H9 (cell line): ENCODE measurements around the gene MAP2K2. TPM values are rescaled to one million over a fixed set of nuclear protein-coding genes. Genes with fewer than 3 reads are reported as not detected.

Source experiments
- DNase-seq: peaks from one replicate; pipeline ENCODE4 v3.0.0-alpha.2; 2017
- H2AFZ ChIP-seq: one replicate; pipeline ENCODE4 v1.6.1; 2013; ENCODE audit warnings: mild to moderate bottlenecking, low read length, control low read depth, moderate library complexity
- H2AK5ac ChIP-seq: 2 replicates; pipeline ENCODE4 v1.6.1; 2013; ENCODE audit warnings: low read length, control low read depth, mixed read lengths; ENCODE audit not compliant: insufficient read length
- H2BK120ac ChIP-seq: one replicate; pipeline ENCODE4 v1.6.1; 2013; ENCODE audit warnings: low read depth, mild to moderate bottlenecking, low read length, control low read depth, inconsistent platforms; ENCODE audit not compliant: poor library complexity, severe bottlenecking
- H2BK12ac ChIP-seq: 2 replicates; pipeline ENCODE4 v1.6.1; 2013; ENCODE audit warnings: low read length, control low read depth, mixed read lengths, low read depth; ENCODE audit not compliant: insufficient read length
- H2BK15ac ChIP-seq: 2 replicates; pipeline ENCODE4 v1.6.1; 2013; ENCODE audit warnings: low read depth, low read length, control low read depth
- H2BK20ac ChIP-seq: one replicate; pipeline ENCODE4 v1.6.1; 2013; ENCODE audit warnings: low read depth, mild to moderate bottlenecking, low read length, control low read depth, inconsistent platforms; ENCODE audit not compliant: poor library complexity, severe bottlenecking
- H2BK5ac ChIP-seq: 2 replicates; pipeline ENCODE4 v1.6.1; 2013; ENCODE audit warnings: low read length, control low read depth, mixed read lengths; ENCODE audit not compliant: insufficient read length
- H3K14ac ChIP-seq: 2 replicates; pipeline ENCODE4 v1.6.1; 2013; ENCODE audit warnings: low read length, control low read depth; ENCODE audit not compliant: insufficient read depth
- H3K18ac ChIP-seq: 2 replicates; pipeline ENCODE4 v1.6.1; 2013; ENCODE audit warnings: low read depth, mild to moderate bottlenecking, mixed read lengths, low read length, control low read depth; ENCODE audit not compliant: insufficient read length
- H3K23ac ChIP-seq: 2 replicates; pipeline ENCODE4 v1.6.1; 2013; ENCODE audit warnings: low read length, control low read depth, mixed read lengths, low read depth; ENCODE audit not compliant: insufficient read length
- H3K23me2 ChIP-seq: 2 replicates; pipeline ENCODE4 v1.6.1; 2013; ENCODE audit warnings: low read depth, mild to moderate bottlenecking, mixed read lengths, low read length, control low read depth; ENCODE audit not compliant: insufficient read length, poor library complexity, severe bottlenecking
- H3K27ac ChIP-seq: 2 replicates; pipeline ENCODE4 v1.5.1; 2013; ENCODE audit warnings: low read length, control low read depth, mixed read lengths, low read depth; ENCODE audit not compliant: insufficient read length
- H3K27me3 ChIP-seq: 2 replicates; pipeline ENCODE4 v1.6.1; 2013; ENCODE audit warnings: low read length, control low read depth, inconsistent platforms; ENCODE audit not compliant: insufficient read depth
- H3K4ac ChIP-seq: 2 replicates; pipeline ENCODE4 v1.6.1; 2013; ENCODE audit warnings: low read depth, mild to moderate bottlenecking, control low read depth, inconsistent platforms, low read length, moderate library complexity
- H3K4me1 ChIP-seq: 2 replicates; pipeline ENCODE4 v1.6.1; 2013; ENCODE audit warnings: low read length, control low read depth, inconsistent platforms; ENCODE audit not compliant: insufficient read depth
- H3K4me2 ChIP-seq: 2 replicates; pipeline ENCODE4 v1.6.1; 2013; ENCODE audit warnings: low read length, control low read depth, mixed read lengths; ENCODE audit not compliant: insufficient read length, insufficient read depth
- H3K56ac ChIP-seq: 2 replicates; pipeline ENCODE4 v1.6.1; 2013; ENCODE audit warnings: low read depth, mild to moderate bottlenecking, mixed read lengths, low read length, control low read depth; ENCODE audit not compliant: insufficient read length
- H3K79me1 ChIP-seq: 2 replicates; pipeline ENCODE4 v1.6.1; 2013; ENCODE audit warnings: low read depth, mild to moderate bottlenecking, moderate library complexity, low read length, control low read depth, inconsistent platforms; ENCODE audit not compliant: insufficient read depth, poor library complexity, severe bottlenecking
- H3K79me2 ChIP-seq: 2 replicates; pipeline ENCODE4 v1.6.1; 2013; ENCODE audit warnings: low read length, control low read depth, inconsistent platforms; ENCODE audit not compliant: insufficient read depth
- H3K9ac ChIP-seq: 2 replicates; pipeline ENCODE4 v1.6.1; 2013; ENCODE audit warnings: low read length, control low read depth, mixed read lengths; ENCODE audit not compliant: insufficient read length; ENCODE audit errors: extremely low read depth
- H3K9me3 ChIP-seq: one replicate; pipeline ENCODE4 v1.6.1; 2013; ENCODE audit warnings: low read depth, low read length, inconsistent platforms; ENCODE audit not compliant: control insufficient read depth
- H3T11ph ChIP-seq: one replicate; pipeline ENCODE4 v1.6.1; 2013; ENCODE audit warnings: mild to moderate bottlenecking, low read length, control low read depth, inconsistent platforms
- H4K20me1 ChIP-seq: one replicate; pipeline ENCODE4 v1.6.1; 2013; ENCODE audit not compliant: control insufficient read depth, insufficient read length, insufficient read depth
- H4K5ac ChIP-seq: 2 replicates; pipeline ENCODE4 v1.6.1; 2013; ENCODE audit warnings: low read depth, mild to moderate bottlenecking, mixed read lengths, low read length, control low read depth; ENCODE audit not compliant: insufficient read length
- H4K8ac ChIP-seq: replicated peaks from 2 replicates; pipeline ENCODE4 v1.6.1; 2013; ENCODE audit warnings: low read length, control low read depth, mixed read lengths, low read depth; ENCODE audit not compliant: insufficient read length
- H4K91ac ChIP-seq: 2 replicates; pipeline ENCODE4 v1.6.1; 2013; ENCODE audit warnings: low read depth, mild to moderate bottlenecking, moderate library complexity, mixed read lengths, low read length, control low read depth; ENCODE audit not compliant: insufficient read length
- H3K27ac Mint-ChIP-seq, 3 experiments: 2 replicates in 2 of 3; 3 replicates in 1 of 3; pipeline ENCODE4 v1.8.0; 2020 to 2021; ENCODE audit warnings: mixed read lengths in 3 of 3, mild to moderate bottlenecking in 1 of 3, moderate library complexity in 1 of 3
- H3K27me3 Mint-ChIP-seq: 2 replicates; pipeline ENCODE4 v1.8.0; 2021; ENCODE audit warnings: low read depth, mild to moderate bottlenecking, moderate library complexity, mixed read lengths
- H3K36me3 Mint-ChIP-seq, 3 experiments: 2 replicates in 2 of 3; 3 replicates in 1 of 3; pipeline ENCODE4 v1.8.0; 2020 to 2021; ENCODE audit warnings: low read depth in 3 of 3, mixed read lengths in 3 of 3; ENCODE audit not compliant: insufficient read depth in 1 of 3
- H3K4me1 Mint-ChIP-seq, 2 experiments: 2 replicates each; pipeline ENCODE4 v1.8.0; 2020; ENCODE audit warnings: mixed read lengths in 2 of 2
- H3K4me3 Mint-ChIP-seq, 2 experiments: 2 replicates in 1 of 2; 3 replicates in 1 of 2; pipeline ENCODE4 v1.8.0; 2020 to 2021; ENCODE audit warnings: mild to moderate bottlenecking in 2 of 2, mixed read lengths in 2 of 2, moderate library complexity in 1 of 2
- H3K9me3 Mint-ChIP-seq, 2 experiments: 2 replicates in 1 of 2; 3 replicates in 1 of 2; pipeline ENCODE4 v1.8.0; 2020; ENCODE audit warnings: mild to moderate bottlenecking in 2 of 2, mixed read lengths in 2 of 2, moderate library complexity in 1 of 2
- CTCF ChIP-seq: fragments of 200-600 bp; sonication (generic); conservative IDR thresholded peaks from 3 replicates; pipeline ENCODE4 v1.8.0; 2021; ENCODE audit warnings: antibody characterized with exemption, mild to moderate bottlenecking
- WGBS: extraction: QIAGEN DNeasy Blood & Tissue Kit; methylation state at CpG from one replicate; pipeline ENCODE4 v1.1.7; 2013; ENCODE audit warnings: missing lambda C conversion rate, low lambda C conversion rate, mixed read lengths; ENCODE audit not compliant: insufficient read length; ENCODE audit errors: extremely low coverage; 5-methylcytosine and 5-hydroxymethylcytosine counted together
- total RNA-seq: library from RNA; stranded (reverse); gene quantifications from 2 replicates; pipeline ENCODE4 v1.2.1, GENCODE V29; 2021

MAP2K2 gene
- total RNA-seq, 1 experiment from 2014 or later = 167 TPM

- H3K79me1 ChIP-seq = no peaks in the 10 kb centered on the region
- H2AK5ac ChIP-seq = no peak overlapping the region
- no peak overlapping the region for H3K23ac ChIP-seq
- H4K20me1 ChIP-seq = no peaks in the 10 kb centered on the region
- peaks cover 5 to 17% (median 14%) of the 10 kb centered on the region in 3 experiments; a peak in 6 of 7 replicates for H3K36me3 Mint-ChIP-seq
- peaks cover 0 to 14% of the 10 kb centered on the region in 2 experiments; a peak in 2 of 4 replicates for H3K4me1 Mint-ChIP-seq
- H3K27ac Mint-ChIP-seq = no peak overlapping the region
- H2BK120ac ChIP-seq = no peak overlapping the region
- H3K18ac ChIP-seq = no peak overlapping the region
- no peaks in the 10 kb centered on the region; a peak in 1 of 5 replicates for H3K9me3 Mint-ChIP-seq
- H3K9ac ChIP-seq = no peak overlapping the region
- no peak overlapping the region for H4K8ac ChIP-seq
- H3K4ac ChIP-seq = no peak overlapping the region
- H3K27me3 ChIP-seq = no peaks in the 10 kb centered on the region
- H3K27me3 Mint-ChIP-seq = peaks cover 3% of the 10 kb centered on the region; the same call in 1 of the 2 replicates
- no peak for TF ChIP-seq CTCF
- H3K14ac ChIP-seq = no peak overlapping the region; the same call in 1 of the 2 replicates
- no peaks in the 10 kb centered on the region for H3K23me2 ChIP-seq
- no peaks in the 10 kb centered on the region for H3K4me1 ChIP-seq
- no peak overlapping the region for H2BK5ac ChIP-seq
- no peak overlapping the region for H2AFZ ChIP-seq
- no peak overlapping the region for H3K4me2 ChIP-seq
- no peak overlapping the region for H2BK20ac ChIP-seq
- no peak overlapping the region for H3T11ph ChIP-seq
- DNase-seq = no peak
- H2BK12ac ChIP-seq = no peak overlapping the region
- H3K56ac ChIP-seq = no peak overlapping the region
- H4K5ac ChIP-seq = no peak overlapping the region
- H2BK15ac ChIP-seq = no peak overlapping the region
- H3K9me3 ChIP-seq = no peaks in the 10 kb centered on the region
- no peaks in the 10 kb centered on the region for H3K79me2 ChIP-seq
- no CpG with 5 or more reads among the region's 14 CpGs for WGBS
- H4K91ac ChIP-seq = no peak overlapping the region
- H3K27ac ChIP-seq = no peak overlapping the region
- no peak overlapping the region for H3K4me3 Mint-ChIP-seq
These were observed 81.7 kb downstream of the MAP2K2 start for GRCh38 chr19:4042064-4042730.

Other genes with a start within 250 kb of the MAP2K2 start
- gene ATCAY, start 243.4 kb downstream of the MAP2K2 start, total RNA-seq = 12.2 and 13.9 TPM in 2 replicates
- 60.0 and 62.7 TPM in 2 replicates for gene NMRK2, start 191.1 kb downstream of the MAP2K2 start, total RNA-seq
- 114 and 121 TPM in 2 replicates for gene DAPK3, start 153.0 kb downstream of the MAP2K2 start, total RNA-seq
- gene EEF2, start 138.7 kb downstream of the MAP2K2 start, total RNA-seq = 3,615 and 3,676 TPM in 2 replicates
- 52.0 and 59.4 TPM in 2 replicates for gene PIAS4, start 116.4 kb downstream of the MAP2K2 start, total RNA-seq
- gene ZBTB7A, start 57.2 kb downstream of the MAP2K2 start, total RNA-seq = 22.8 and 24.9 TPM in 2 replicates
- gene CREB3L3, start 29.5 kb upstream of the MAP2K2 start, total RNA-seq = 0.15 TPM in 1 of 2 replicates, not detected in the other
- gene SIRT6, start 58.4 kb upstream of the MAP2K2 start, total RNA-seq = 24.9 and 27.0 TPM in 2 replicates
- 2.4 and 2.8 TPM in 2 replicates for gene ANKRD24, start 58.6 kb upstream of the MAP2K2 start, total RNA-seq
- 1.2 and 1.4 TPM in 2 replicates for gene EBI3, start 105.4 kb upstream of the MAP2K2 start, total RNA-seq
- gene YJU2, start 123.0 kb upstream of the MAP2K2 start, total RNA-seq = 31.0 and 33.6 TPM in 2 replicates
- gene SHD, start 155.1 kb upstream of the MAP2K2 start, total RNA-seq = 2.7 and 4.4 TPM in 2 replicates
- 0.26 TPM in 1 of 2 replicates, not detected in the other for gene TMIGD2, start 178.3 kb upstream of the MAP2K2 start, total RNA-seq
- 53.6 and 53.9 TPM in 2 replicates for gene FSD1, start 180.5 kb upstream of the MAP2K2 start, total RNA-seq
- 19.0 and 20.2 TPM in 2 replicates for gene STAP2, start 214.7 kb upstream of the MAP2K2 start, total RNA-seq
- gene MPND, start 219.4 kb upstream of the MAP2K2 start, total RNA-seq = 37.0 and 38.2 TPM in 2 replicates